PC-3 (cell line): ENCODE measurements around the gene NAV2. TPM values are rescaled to one million over a fixed set of nuclear protein-coding genes. Genes with fewer than 3 reads are reported as not detected.

ENCODE experiments used
- ATAC-seq: fragments of 200-7000 bp; cut with Tn5 transposase; 2 replicates; pipeline ENCODE4 v1.9.1; 2020; ENCODE audit warnings: mild to moderate bottlenecking, moderate library complexity
- BruUV-seq: library from RNA; stranded (reverse); fragments of 400-500 nt; replicated peaks from 2 replicates; lab custom pipeline; 2021; lab: Mats Ljungman, UMichigan
- CTCF ChIA-PET: fragments of 300-600 bp; sonication (Branson Sonifier 250); formaldehyde crosslinking; loops from one replicate; lab custom pipeline; 2022; ENCODE audit warnings: antibody characterized with exemption; lab: Charles Lee
- POLR2A ChIA-PET: fragments of 300-600 bp; sonication (Branson Sonifier 250); formaldehyde crosslinking; loops from one replicate; lab custom pipeline; 2022; ENCODE audit warnings: antibody characterized with exemption; ENCODE audit not compliant: unreplicated experiment; lab: Charles Lee
- DNase-seq: peaks from one replicate; pipeline ENCODE4 v3.0.0-alpha.2; 2015
- H2AFZ ChIP-seq: fragments of 300-600 bp; sonication (generic); 2 replicates; pipeline ENCODE4 v1.6.0; 2016; ENCODE audit warnings: antibody characterized with exemption, low read length
- H3F3A ChIP-seq: fragments of 300-600 bp; sonication (generic); one replicate; pipeline ENCODE4 v1.6.0; 2017; ENCODE audit warnings: antibody characterized with exemption, low read length, control low read depth, mild to moderate bottlenecking; ENCODE audit not compliant: unreplicated experiment
- H3K27ac ChIP-seq: fragments of 300-600 bp; sonication (generic); 2 replicates; pipeline ENCODE4 v1.5.1; 2016; ENCODE audit warnings: mild to moderate bottlenecking, low read length
- H3K27me3 ChIP-seq: fragments of 300-600 bp; sonication (generic); 2 replicates; pipeline ENCODE4 v1.6.1; 2016; ENCODE audit warnings: low read length, mixed read lengths
- H3K36me3 ChIP-seq: fragments of 300-600 bp; sonication (generic); 2 replicates; pipeline ENCODE4 v1.6.1; 2016; ENCODE audit warnings: low read depth, mixed run types, low read length, mixed read lengths
- H3K4me1 ChIP-seq: fragments of 300-600 bp; sonication (generic); 2 replicates; pipeline ENCODE4 v1.5.1; 2016; ENCODE audit warnings: low read length; ENCODE audit not compliant: insufficient read depth
- H3K4me2 ChIP-seq: fragments of 300-600 bp; sonication (generic); 2 replicates; pipeline ENCODE4 v1.6.0; 2016; ENCODE audit warnings: low read length
- H3K4me3 ChIP-seq: fragments of 300-600 bp; sonication (generic); 2 replicates; pipeline ENCODE4 v1.5.1; 2016; ENCODE audit warnings: mild to moderate bottlenecking, low read length, mixed read lengths
- H3K79me2 ChIP-seq: fragments of 300-600 bp; sonication (generic); 2 replicates; pipeline ENCODE4 v1.6.1; 2017; ENCODE audit warnings: low read length, mixed read lengths
- H3K9ac ChIP-seq: fragments of 300-600 bp; sonication (generic); 2 replicates; pipeline ENCODE4 v1.6.0; 2016; ENCODE audit warnings: mild to moderate bottlenecking, low read length
- H3K9me2 ChIP-seq: fragments of 300-600 bp; sonication (generic); replicated peaks from 2 replicates; pipeline ENCODE4 v1.6.1; 2016; ENCODE audit warnings: mixed run types, low read length, mixed read lengths
- H3K9me3 ChIP-seq: fragments of 300-600 bp; sonication (generic); 2 replicates; pipeline ENCODE4 v1.6.1; 2016; ENCODE audit warnings: low read length, mixed read lengths
- H4K20me1 ChIP-seq: fragments of 300-600 bp; sonication (generic); 2 replicates; pipeline ENCODE4 v1.6.1; 2016; ENCODE audit warnings: low read length, mixed read lengths
- EZH2 ChIP-seq: fragments of 300-600 bp; sonication (generic); IDR thresholded peaks from one replicate; pipeline ENCODE4 v1.6.1; 2017; ENCODE audit warnings: antibody characterized with exemption, mild to moderate bottlenecking, low read length; ENCODE audit not compliant: unreplicated experiment
- EZH2phosphoT487 ChIP-seq: fragments of 300-600 bp; sonication (generic); IDR thresholded peaks from 2 replicates; pipeline ENCODE4 v1.6.1; 2018; ENCODE audit warnings: mild to moderate bottlenecking, antibody characterized with exemption, low read length, borderline replicate concordance
- intact Hi-C: fragments of 100-400 bp; cut with micrococcal nuclease; formaldehyde crosslinking; loops from 2 replicates; pipeline ENCODE4 v1.9.0; 2023
- total RNA-seq: library from RNA; depleted of rRNA; stranded (reverse); fragments of >200 nt; gene quantifications from 2 replicates; pipeline ENCODE4 v1.2.3, GENCODE V29; 2014
- TF ChIP-seq, protein P1 (sequence below): fragments of 300-600 bp; sonication (generic); conservative IDR thresholded peaks from 2 replicates; pipeline ENCODE4 v1.5.1; 2017; ENCODE audit warnings: antibody characterized with exemption, low read depth, mild to moderate bottlenecking, low read length

The NAV2 gene
- total RNA-seq, 1 experiment from 2014 or later, result 10.4 TPM

DNA sequence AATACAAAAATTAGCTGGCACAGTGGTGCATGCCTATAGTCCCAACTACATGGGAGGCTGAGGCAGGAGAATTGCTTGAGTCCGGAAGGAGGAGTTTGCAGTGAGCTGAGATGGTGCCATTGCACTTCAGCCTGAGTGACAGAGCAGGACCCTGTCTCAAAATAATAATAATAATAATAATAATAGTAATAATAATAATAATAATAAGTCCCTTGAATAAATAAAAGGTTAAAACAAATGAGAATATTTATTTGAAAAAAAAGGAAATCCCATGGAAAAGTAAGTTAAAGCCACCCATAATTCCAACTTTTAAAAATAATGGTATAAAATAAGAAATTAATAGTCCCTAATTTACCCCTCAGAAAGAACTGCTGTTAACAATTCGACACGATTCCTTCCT lies 10.0 kb upstream of the NAV2 start:
- TF ChIP-seq EZH2phosphoT487, result no peak
- no peak for TF ChIP-seq EZH2
- TF ChIP-seq, protein P1, sequence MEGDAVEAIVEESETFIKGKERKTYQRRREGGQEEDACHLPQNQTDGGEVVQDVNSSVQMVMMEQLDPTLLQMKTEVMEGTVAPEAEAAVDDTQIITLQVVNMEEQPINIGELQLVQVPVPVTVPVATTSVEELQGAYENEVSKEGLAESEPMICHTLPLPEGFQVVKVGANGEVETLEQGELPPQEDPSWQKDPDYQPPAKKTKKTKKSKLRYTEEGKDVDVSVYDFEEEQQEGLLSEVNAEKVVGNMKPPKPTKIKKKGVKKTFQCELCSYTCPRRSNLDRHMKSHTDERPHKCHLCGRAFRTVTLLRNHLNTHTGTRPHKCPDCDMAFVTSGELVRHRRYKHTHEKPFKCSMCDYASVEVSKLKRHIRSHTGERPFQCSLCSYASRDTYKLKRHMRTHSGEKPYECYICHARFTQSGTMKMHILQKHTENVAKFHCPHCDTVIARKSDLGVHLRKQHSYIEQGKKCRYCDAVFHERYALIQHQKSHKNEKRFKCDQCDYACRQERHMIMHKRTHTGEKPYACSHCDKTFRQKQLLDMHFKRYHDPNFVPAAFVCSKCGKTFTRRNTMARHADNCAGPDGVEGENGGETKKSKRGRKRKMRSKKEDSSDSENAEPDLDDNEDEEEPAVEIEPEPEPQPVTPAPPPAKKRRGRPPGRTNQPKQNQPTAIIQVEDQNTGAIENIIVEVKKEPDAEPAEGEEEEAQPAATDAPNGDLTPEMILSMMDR, result no peak
- intact Hi-C loops, result no loop called here
- CTCF ChIA-PET, result no interaction called here
- POLR2A ChIA-PET, result no interaction called here
- DNase-seq (no peak), ATAC-seq (no peak)
- Histone ChIP-seq H4K20me1 (no peaks in the 10 kb centered on the region), H3K9me3 (no peaks in the 10 kb centered on the region), H3K4me2 (no peak overlapping the region), H3F3A (no peaks in the 10 kb centered on the region), H3K79me2 (no peaks in the 10 kb centered on the region), H3K4me1 (no peaks in the 10 kb centered on the region), H3K9ac (no peak overlapping the region), H3K4me3 (no peak overlapping the region), H2AFZ (no peak overlapping the region), H3K9me2 (no peaks in the 10 kb centered on the region), H3K27me3 (no peaks in the 10 kb centered on the region), H3K36me3 (no peaks in the 10 kb centered on the region), H3K27ac (no peak overlapping the region)
- BruUV-seq, result no TSS peak

DNA sequence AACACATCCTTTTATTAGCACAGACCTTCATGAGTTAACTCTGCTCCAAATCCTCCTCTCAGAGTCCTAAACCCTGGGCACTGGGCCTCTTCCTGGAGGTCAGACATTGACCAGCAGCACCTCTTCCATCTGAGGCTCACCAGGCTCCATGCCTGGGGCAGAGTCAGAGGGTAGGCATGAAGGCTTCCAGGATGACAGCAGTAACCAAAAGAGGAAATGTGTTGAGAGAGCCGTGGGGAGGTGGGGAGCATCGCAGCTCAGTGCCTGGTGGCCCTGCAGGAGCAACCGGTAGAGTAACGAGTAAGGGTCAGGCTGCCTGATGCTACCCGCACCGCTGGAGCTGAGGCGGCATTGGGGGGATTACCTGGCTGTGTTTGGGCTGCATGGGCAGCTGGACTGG lies 9.4 kb upstream of the NAV2 start:
- no peak overlapping the region for H2AFZ ChIP-seq
- ChIA-PET CTCF (no interaction called here), POLR2A (no interaction called here)
- no peak overlapping the region for H3K9ac ChIP-seq
- H3K79me2 ChIP-seq, result no peaks in the 10 kb centered on the region
- DNase-seq (no peak), ATAC-seq (no peak)
- no peak for TF ChIP-seq EZH2phosphoT487
- H3K27ac ChIP-seq, result no peak overlapping the region
- BruUV-seq, result no TSS peak
- no peaks in the 10 kb centered on the region for H3K27me3 ChIP-seq
- H3K4me1 ChIP-seq, result no peaks in the 10 kb centered on the region
- intact Hi-C loops, result no loop called here
- H3K9me2 ChIP-seq, result no peaks in the 10 kb centered on the region
- no peaks in the 10 kb centered on the region for H3F3A ChIP-seq
- H3K4me3 ChIP-seq, result no peak overlapping the region
- no peaks in the 10 kb centered on the region for H3K36me3 ChIP-seq
- H3K9me3 ChIP-seq, result no peaks in the 10 kb centered on the region
- no peaks in the 10 kb centered on the region for H4K20me1 ChIP-seq
- no peak overlapping the region for H3K4me2 ChIP-seq

DNA sequence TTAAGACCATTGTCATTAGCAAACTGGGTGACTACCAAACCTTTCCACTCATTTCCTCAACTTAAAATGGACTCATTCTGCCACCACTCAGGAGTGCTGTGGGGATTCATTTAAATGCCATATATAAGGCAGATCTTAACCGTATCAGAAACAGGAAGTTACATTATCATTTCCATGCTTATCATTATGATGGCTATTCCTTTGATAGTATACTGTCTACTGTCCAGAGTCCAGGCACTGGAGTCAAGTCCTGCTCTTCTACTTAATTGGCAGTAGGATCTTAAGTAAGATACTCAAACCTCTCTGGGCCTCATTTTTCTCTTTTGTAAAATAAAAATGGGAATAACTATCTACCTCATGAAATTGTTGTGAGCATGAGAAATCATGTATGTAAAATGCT lies 8.4 kb upstream of the NAV2 start:
- CTCF ChIA-PET, result no interaction called here
- Histone ChIP-seq H3K79me2 (no peaks in the 10 kb centered on the region), H3K36me3 (no peaks in the 10 kb centered on the region), H2AFZ (no peak overlapping the region), H3K9me3 (no peaks in the 10 kb centered on the region), H3K9me2 (no peaks in the 10 kb centered on the region), H3K27ac (no peak overlapping the region), H3K4me1 (no peaks in the 10 kb centered on the region), H3K27me3 (no peaks in the 10 kb centered on the region), H3K4me3 (no peak overlapping the region), H4K20me1 (no peaks in the 10 kb centered on the region), H3K4me2 (no peak overlapping the region), H3K9ac (no peak overlapping the region), H3F3A (no peaks in the 10 kb centered on the region)
- TF ChIP-seq EZH2 (no peak), EZH2phosphoT487 (no peak)
- TF ChIP-seq, protein P1, result no peak
- ATAC-seq (no peak), DNase-seq (no peak)
- POLR2A ChIA-PET, result no interaction called here
- intact Hi-C loops, result no loop called here
- no TSS peak for BruUV-seq
